Activated B cell treated with CpG ODN at 0.5 μM for 24 hours (primary cell): ENCODE data around the gene CDH2. TPM values are rescaled to one million over a fixed set of nuclear protein-coding genes. Genes with fewer than 3 reads are reported as not detected.

Experiments
- ATAC-seq: fragments of 200-7000 bp; cut with Tn5 transposase; one replicate; pipeline ENCODE4 v1.10.0; 2021; ENCODE audit warnings: low read depth, mild to moderate bottlenecking, moderate library complexity
- CTCF ChIA-PET: fragments of 350-600 bp; sonication (Branson Sonifier 250); formaldehyde crosslinking; loops from one replicate; lab custom pipeline; 2021; ENCODE audit warnings: antibody characterized with exemption; lab: Charles Lee
- POLR2A ChIA-PET: fragments of 350-600 bp; sonication (Branson Sonifier 250); formaldehyde crosslinking; loops from one replicate; lab custom pipeline; 2021; ENCODE audit warnings: antibody characterized with exemption; lab: Charles Lee
- DNase-seq: peaks from one replicate; pipeline ENCODE4 v3.0.0; 2022
- H3K27ac Mint-ChIP-seq: one replicate; pipeline ENCODE4 v1.8.0; 2020; ENCODE audit warnings: mixed read lengths
- H3K27me3 Mint-ChIP-seq: one replicate; pipeline ENCODE4 v1.8.0; 2021; ENCODE audit warnings: mixed read lengths
- H3K36me3 Mint-ChIP-seq: one replicate; pipeline ENCODE4 v1.8.0; 2021; ENCODE audit warnings: low read depth, mixed read lengths
- H3K4me1 Mint-ChIP-seq: one replicate; pipeline ENCODE4 v1.8.0; 2021; ENCODE audit warnings: mixed read lengths
- H3K4me3 Mint-ChIP-seq: one replicate; pipeline ENCODE4 v1.8.0; 2020; ENCODE audit warnings: mild to moderate bottlenecking, mixed read lengths
- H3K9me3 Mint-ChIP-seq: one replicate; pipeline ENCODE4 v1.8.0; 2020; ENCODE audit warnings: mixed read lengths
- intact Hi-C: fragments of 100-400 bp; cut with micrococcal nuclease; formaldehyde crosslinking; loops from one replicate; pipeline ENCODE4 v1.15.1; 2024
- total RNA-seq: library from RNA; stranded (reverse); gene quantifications from 2 replicates; pipeline ENCODE4 v1.2.3, GENCODE V29; 2022
- TF ChIP-seq, protein P1 (sequence below): fragments of 200-600 bp; IDR thresholded peaks from one replicate; pipeline ENCODE4 v1.8.0; 2022; ENCODE audit warnings: antibody characterized with exemption, mild to moderate bottlenecking

The CDH2 gene
- total RNA-seq, 1 donor from 2014 or later, result not detected

GRCh38 chr18:28128659-28128980, 48.3 kb downstream of the CDH2 start:
- Mint-ChIP-seq H3K27ac (no peak overlapping the region), H3K4me1 (no peaks in the 10 kb centered on the region), H3K4me3 (no peak overlapping the region), H3K36me3 (no peaks in the 10 kb centered on the region), H3K27me3 (no peaks in the 10 kb centered on the region), H3K9me3 (peaks cover 3% of the 10 kb centered on the region)
- TF ChIP-seq, protein P1, sequence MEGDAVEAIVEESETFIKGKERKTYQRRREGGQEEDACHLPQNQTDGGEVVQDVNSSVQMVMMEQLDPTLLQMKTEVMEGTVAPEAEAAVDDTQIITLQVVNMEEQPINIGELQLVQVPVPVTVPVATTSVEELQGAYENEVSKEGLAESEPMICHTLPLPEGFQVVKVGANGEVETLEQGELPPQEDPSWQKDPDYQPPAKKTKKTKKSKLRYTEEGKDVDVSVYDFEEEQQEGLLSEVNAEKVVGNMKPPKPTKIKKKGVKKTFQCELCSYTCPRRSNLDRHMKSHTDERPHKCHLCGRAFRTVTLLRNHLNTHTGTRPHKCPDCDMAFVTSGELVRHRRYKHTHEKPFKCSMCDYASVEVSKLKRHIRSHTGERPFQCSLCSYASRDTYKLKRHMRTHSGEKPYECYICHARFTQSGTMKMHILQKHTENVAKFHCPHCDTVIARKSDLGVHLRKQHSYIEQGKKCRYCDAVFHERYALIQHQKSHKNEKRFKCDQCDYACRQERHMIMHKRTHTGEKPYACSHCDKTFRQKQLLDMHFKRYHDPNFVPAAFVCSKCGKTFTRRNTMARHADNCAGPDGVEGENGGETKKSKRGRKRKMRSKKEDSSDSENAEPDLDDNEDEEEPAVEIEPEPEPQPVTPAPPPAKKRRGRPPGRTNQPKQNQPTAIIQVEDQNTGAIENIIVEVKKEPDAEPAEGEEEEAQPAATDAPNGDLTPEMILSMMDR, result no peak
- CTCF ChIA-PET, result no interaction called here
- ATAC-seq (no peak), DNase-seq (no peak)
- intact Hi-C loops, result no loop called here
- POLR2A ChIA-PET, result no interaction called here

DNA sequence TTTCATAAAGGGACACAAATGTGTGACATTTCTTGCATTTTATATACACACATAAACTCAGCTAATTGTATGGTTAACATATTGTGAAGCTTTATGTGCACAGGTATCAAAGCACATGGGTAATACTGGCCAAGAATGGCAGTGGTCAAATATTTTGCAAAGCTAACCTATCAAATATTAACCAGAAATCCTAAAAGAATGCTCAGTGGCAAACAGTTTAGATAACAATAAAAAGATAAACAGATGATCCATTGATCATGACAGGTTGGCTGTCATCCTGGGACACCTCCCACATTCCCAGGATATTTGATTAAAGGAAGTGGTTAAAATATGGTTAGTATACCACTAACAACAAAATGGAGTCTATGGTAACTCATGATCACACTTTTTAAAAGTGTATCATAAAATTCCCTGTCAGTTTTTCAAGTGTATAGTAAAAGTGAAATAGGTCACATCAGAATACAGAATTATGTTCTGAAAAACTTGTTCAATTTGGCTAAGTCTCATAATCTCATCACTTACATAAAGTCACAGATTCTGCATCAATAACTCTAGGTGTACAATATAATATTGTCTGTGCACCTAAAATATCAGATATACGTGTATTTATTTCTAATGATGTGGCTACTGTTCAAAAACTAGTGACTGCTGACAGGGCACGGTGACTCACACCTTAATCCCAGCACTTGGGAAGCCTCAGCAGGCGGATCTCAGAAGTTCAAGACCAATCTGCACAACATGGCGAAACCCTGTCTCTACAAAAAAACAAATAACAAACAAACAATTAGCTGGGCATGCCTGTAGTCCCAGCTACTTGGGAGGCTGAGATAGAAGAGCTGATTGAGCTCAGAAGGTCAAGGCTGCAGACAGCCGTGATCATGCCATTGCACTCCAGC, 48.9 kb downstream of the CDH2 start:
- no peak for DNase-seq
- ATAC-seq, result no peak
- TF ChIP-seq, protein P1, result no peak
- H3K9me3 Mint-ChIP-seq, result peaks cover 3% of the 10 kb centered on the region
- no peak overlapping the region for H3K27ac Mint-ChIP-seq
- H3K4me1 Mint-ChIP-seq, result no peaks in the 10 kb centered on the region
- ChIA-PET POLR2A (no interaction called here), CTCF (no interaction called here)
- H3K4me3 Mint-ChIP-seq, result no peak overlapping the region
- no peaks in the 10 kb centered on the region for H3K27me3 Mint-ChIP-seq
- no peaks in the 10 kb centered on the region for H3K36me3 Mint-ChIP-seq
- intact Hi-C loops, result no loop called here

- Mint-ChIP-seq H3K4me3 (no peak overlapping the region), H3K9me3 (peaks cover 3% of the 10 kb centered on the region), H3K4me1 (no peaks in the 10 kb centered on the region), H3K27me3 (no peaks in the 10 kb centered on the region), H3K27ac (no peak overlapping the region), H3K36me3 (no peaks in the 10 kb centered on the region)
- intact Hi-C loops, result no loop called here
- ChIA-PET CTCF (no interaction called here), POLR2A (no interaction called here)
- no peak for ATAC-seq
- DNase-seq, result no peak
- TF ChIP-seq, protein P1, result no peak
Observed at GRCh38 chr18:28127228-28127627, 49.7 kb downstream of the CDH2 start.

DNA sequence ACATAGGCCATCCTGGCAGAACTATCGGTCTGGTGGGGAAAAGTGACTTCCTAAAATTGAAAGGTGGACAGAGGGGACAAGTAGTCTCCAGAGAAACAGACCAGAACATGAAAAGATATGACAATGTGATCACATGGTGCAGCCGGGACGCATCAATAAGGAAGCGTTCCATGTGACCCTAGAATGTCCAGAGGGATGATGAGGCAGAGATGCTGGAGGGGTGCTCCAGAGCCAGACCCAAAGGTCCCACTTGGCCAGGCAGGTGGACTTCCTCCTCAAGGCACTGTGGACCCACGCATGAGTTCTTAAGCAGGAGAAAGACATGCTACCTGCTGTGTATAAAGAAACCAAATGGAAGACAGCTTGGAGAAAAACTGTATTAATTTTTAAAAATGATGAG, 50.2 kb downstream of the CDH2 start:
- Mint-ChIP-seq H3K4me3 (no peak overlapping the region), H3K36me3 (no peaks in the 10 kb centered on the region), H3K27me3 (no peaks in the 10 kb centered on the region), H3K9me3 (peaks cover 3% of the 10 kb centered on the region), H3K27ac (no peak overlapping the region), H3K4me1 (no peaks in the 10 kb centered on the region)
- POLR2A ChIA-PET, result no interaction called here
- no peak for DNase-seq
- TF ChIP-seq, protein P1, result no peak
- CTCF ChIA-PET, result no interaction called here
- ATAC-seq, result no peak
- intact Hi-C loops, result no loop called here

GRCh38 chr18:28125051-28125450, 51.9 kb downstream of the CDH2 start:
- no peak for DNase-seq
- H3K27me3 Mint-ChIP-seq, result no peaks in the 10 kb centered on the region
- no peaks in the 10 kb centered on the region for H3K36me3 Mint-ChIP-seq
- TF ChIP-seq, protein P1, result no peak
- H3K9me3 Mint-ChIP-seq, result peaks cover 3% of the 10 kb centered on the region
- no peak overlapping the region for H3K4me3 Mint-ChIP-seq
- no peaks in the 10 kb centered on the region for H3K4me1 Mint-ChIP-seq
- ChIA-PET POLR2A (no interaction called here), CTCF (no interaction called here)
- intact Hi-C loops, result no loop called here
- no peak overlapping the region for H3K27ac Mint-ChIP-seq
- ATAC-seq, result no peak
